NCI-H1092 treated with DMSO at 0.1 percent for 48 hours (cell line): ENCODE measurements around the gene RGS4.
"Not testable (repeated sequence)": the region's sequence is repeated elsewhere in the genome, so short reads cannot be mapped to it uniquely, and the experiment has no call there.

Experiments
- DNase-seq: peaks from one replicate; lab custom pipeline; 2025; lab: John Stamatoyannopoulos, UW

The RGS4 gene

DNA sequence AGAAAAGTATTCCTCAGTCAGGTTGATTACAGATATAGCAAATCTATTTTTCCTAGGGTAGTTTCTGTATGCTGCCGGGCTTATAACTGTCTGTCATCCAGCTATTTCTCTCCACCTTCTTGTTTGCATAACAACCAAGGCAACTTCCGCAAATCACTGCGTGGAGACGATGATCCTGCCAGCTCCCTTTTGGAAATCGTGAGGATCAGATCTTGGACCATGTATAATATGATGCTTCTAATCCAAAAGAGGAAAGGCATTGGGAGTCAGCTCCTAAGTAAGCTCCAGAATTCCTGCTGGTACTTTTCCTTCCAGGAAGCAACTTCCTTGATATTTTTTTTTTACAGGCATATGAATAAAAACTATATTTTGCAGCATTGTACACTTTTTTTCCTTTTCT is 445 bp upstream of the RGS4 start:
- DNase-seq: peak; percentile 34

DNA sequence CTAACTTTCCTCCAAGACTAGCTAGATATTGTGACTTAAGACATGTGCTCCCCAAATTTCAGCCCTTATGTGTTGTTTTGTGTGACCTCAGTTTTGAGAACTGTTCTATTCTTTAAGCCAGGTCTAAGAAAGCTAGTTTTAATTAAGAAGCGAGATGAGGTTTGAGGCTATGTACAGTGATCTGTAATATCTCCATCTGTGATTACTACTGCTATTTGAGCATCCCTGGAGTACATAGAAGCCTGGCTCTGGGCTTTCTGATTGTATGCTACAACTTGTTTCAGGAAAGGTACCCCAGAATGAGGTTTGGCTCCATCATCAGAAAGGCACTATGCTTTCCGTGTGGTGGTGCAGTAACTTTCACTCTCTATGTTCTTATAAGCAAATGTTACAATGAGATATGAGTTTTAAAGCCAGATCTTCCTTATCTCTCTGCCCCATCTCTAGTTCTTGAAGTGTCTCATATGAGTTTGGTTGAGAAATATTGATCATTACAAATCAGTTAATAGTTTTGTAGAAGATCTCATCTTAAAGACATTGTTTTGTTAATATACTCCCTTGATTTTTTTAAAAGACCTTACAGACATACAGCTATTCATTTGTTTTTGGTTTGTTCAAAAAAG is 605 bp downstream of the RGS4 start:
- DNase-seq: peak; percentile 47

DNA sequence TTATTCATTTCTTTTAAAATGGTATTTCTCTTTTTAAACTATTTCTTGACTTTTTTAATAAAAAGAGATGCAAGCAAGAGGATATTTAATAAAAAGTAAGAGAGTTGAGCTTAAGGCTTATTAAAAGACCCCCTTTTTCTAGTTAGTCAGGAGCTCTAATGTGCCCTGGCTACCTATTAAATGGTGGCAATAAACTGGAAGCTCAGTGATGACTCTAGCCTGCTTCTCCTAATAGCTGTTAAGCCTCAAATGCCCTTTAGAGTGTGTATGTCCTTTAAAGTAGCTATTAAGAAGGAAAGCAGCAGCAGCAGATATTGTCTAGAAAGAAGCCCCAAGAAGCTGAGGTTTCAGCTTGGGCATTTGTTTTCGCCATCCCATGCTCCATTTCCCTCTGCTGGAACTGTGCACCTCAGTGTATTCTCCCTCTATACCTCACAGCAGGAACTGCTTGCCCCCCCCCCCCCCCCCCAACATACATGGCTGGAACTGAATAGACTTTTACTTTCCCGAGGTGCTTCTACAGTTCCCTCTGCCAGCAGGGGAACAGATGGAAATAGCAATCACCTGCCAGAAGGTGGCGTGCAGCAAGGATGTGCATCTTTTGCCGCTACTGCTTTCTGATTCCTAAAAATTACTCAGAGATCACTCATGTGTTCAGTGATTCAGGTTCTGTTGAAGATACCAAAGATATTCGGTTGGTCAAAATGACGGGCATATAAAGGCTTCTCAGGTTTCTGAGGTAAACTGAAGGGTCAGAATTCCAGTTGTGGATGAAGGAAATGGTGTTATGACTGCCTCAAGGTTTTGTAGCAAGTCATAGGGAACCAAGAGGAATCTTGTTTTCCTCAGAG is 2.5 kb downstream of the RGS4 start:
- peak; percentile 74 for DNase-seq

DNA sequence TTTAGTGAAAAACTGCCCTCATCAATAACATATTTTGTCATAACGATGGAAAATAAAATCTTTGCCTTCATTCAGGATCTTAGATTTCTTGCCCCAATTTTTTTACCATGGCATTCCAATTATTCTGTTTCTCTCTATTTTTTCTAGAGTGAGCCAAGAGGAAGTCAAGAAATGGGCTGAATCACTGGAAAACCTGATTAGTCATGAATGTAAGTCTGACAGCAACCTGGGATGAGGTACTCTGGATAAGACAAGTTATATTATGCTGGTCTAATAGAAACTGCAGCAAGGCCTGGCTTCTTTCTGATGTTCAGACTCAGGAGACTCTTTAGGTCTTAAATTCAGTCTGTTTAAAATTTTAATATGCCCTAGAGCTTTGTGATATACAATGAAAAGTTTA is 3.5 kb downstream of the RGS4 start:
- no peak for DNase-seq

DNA sequence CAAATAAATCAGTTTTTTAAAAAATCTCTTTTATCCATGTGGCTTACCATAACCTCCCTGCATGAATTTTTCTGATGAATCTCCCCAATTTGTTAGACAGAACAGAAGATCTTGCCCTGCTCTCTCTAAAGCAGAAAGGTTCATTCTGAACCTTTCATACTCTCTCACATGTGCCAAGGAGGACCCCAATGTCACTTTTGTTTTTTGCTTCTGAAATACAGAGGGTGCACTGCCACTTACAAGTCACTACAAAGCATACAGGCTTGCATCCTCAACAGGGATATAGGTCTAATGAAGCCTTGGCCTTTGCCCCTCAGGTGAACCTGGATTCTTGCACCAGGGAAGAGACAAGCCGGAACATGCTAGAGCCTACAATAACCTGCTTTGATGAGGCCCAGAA is 4.8 kb downstream of the RGS4 start:
- no peak for DNase-seq

DNA sequence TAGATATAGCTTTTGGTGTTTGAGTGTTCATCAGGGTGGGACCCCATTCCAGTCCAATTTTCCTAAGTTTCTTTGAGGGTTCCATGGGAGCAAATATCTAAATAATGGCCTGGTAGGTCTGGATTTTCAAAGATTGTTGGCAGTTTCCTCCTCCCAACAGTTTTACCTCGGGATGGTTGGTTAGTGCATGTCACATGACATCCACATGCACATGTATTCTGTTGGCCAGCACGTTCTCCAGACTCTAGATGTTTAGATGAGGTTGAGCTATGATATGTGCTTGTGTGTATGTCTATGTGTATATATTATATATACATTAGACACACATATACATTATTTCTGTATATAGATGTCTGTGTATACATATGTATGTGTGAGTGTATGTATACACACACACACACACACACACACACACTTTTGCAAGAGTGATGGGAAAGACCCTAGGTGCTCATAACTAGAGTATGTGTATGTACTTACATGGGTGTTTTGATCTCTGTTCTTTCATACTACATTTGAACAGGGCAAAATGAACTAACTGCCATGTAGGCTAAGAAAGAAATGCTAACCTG is 5.6 kb downstream of the RGS4 start:
- DNase-seq: no peak

DNA sequence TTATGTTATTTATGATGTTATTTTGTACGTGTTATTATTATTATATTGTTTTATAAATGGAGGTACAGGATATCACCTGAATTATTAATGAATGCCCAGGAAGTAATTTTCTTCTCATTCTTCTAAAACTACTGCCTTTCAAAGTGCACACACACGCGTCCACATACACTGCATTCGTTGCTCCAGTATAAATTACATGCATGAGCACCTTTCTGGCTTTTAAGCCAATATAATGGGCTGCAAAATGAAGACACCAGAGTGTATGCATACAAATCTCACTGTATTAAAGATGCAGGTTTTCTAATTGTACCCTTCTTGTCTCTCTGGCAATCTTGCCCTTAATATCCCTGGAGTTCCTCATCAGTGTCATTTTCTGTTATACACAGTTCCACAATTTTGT is 6.9 kb downstream of the RGS4 start:
- no peak for DNase-seq

DNA sequence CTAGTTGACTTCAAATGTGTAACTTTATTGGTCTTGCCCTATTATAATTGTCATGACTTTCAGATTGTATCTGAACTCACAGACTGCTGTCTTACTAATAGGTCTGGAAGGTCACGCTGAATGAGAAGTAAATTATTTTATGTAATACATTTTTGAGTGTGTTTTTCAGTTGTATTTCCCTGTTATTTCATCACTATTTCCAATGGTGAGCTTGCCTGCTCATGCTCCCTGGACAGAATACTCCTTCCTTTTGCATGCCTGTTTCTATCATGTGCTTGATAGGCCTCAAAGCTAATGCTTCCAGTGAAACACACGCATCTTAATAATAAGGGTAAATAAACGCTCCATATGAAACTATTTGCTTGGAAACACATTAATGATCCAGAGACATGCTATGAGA is 7.3 kb downstream of the RGS4 start:
- no peak for DNase-seq

DNA sequence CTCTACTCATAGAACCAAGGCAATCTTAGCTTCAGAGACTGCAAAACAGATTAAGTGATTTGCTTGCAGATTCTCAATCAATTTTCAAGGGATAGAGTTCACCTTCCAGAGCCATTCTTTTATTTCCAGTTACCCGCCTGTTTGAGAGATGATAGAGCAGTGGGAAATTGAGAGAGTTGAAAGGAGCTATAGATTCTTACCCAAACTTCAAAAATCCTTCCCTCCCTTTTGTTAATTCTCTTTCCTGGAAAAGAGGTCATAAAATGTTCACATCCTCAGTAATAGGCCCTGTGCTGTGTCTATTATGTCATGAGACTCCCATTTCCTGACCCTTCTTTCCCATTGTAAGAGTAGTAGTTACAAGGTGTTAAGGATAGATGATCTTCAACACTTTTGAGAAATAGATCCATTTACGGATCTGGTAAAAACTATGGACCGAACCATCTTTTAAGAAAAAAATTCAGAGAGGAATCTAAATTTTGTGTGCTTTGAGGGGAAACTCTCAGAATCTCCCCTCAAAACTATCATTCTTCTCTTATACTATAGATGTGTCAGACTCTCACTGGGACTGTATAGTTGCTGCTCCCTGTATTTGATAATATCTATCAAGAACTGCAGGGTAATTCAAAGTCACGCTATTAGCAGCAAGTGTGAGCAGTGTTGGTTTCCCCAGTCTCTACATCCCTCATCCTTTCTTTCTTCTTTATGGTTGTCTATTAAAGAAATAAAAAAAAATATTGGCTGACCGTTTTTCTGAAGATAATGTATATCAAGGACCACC is 8.0 kb downstream of the RGS4 start:
- no peak for DNase-seq

DNA sequence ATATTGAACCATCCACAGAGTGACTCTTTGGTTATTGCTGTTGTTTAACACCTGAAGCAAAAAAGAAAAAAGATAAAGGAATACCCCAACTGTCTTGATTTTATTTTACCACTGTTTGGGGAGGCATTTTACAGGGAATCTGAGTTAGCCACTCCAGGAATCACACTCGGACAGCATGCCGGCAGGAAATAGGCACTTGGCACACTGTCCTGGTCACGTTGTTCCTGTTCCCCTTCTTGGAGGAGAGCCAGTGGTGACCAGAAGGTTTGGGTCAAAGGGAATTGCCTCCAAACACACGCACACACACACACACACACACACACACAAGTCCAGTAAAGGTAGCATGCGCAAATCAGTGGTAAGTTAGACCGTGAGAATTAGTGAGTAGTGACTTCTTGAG is 13.8 kb downstream of the RGS4 start:
- no peak for DNase-seq

DNA sequence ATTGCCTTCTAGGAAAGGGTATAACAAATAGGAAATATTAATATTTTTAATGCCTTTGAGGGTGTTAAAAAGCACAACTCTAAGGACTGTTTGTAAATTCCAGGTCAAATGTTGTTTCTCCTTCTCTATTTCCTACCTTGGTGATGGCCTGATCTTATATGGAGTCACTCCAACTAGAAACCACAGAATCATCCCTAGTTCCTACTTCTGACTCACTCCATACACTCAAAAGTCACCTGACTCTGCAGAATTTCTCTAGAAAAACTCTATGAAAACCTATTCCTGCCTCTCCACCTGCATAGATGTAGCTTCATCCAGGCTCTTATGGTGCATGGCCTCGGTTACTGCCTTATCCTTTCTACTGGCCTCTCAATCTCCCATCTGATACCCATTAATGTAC is 14.5 kb downstream of the RGS4 start:
- DNase-seq: no peak

DNA sequence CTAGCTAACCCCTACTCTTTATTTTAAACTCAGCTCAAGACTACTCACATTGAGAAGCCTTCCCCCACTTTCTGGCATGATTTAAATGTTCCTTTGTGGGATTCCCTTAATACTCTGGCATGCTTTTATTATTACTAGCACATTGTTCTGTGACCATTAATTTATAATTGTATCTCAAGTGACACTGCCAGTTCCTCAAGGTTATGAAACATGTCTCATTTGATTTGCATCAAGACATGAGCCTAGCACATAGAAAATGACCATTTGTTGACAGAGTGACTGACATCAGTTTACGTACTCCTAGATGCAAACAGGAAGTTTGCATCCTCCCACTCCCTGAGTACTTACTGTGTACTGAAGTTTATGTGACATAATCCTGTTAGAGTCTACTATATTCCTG is 15.2 kb downstream of the RGS4 start:
- no peak for DNase-seq

DNA sequence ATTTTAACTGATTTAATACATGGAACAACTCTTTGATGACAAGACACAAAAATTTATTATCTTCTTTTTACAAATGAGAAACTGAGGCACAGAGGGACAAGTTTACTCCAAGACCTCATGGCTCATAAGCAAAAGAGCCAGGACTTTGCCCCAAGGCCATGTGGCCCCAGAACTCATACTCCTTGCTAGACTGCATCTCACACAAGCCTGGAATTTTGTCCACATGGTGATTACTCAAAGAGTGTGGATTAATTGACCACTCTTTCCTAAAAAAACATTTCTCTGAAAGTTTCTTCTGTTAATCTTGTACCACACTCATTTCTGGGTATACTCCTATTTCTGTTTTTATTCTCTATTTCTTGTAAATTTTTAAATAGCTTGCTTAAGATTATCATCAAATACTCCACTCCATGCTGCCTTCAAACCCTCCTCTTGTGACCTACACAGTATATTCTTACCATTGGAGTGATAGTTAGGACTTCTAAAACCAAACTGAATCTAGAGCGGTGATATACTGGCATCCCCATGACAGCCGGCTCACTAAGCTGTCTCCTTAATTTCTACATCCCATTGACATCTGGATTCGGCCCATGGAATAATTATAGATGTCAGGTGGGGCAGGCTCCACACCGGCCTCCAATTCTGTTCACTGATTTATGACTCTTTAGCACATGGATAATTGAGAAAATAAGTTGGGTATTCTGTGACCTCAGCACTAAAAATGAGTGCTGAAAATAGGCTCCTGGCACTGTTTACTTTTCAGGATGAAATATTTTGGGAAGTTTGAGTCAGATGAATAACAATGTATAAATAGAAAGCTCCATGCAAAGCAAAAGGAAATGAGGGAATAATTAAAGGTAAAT is 16.1 kb downstream of the RGS4 start:
- no peak for DNase-seq

DNA sequence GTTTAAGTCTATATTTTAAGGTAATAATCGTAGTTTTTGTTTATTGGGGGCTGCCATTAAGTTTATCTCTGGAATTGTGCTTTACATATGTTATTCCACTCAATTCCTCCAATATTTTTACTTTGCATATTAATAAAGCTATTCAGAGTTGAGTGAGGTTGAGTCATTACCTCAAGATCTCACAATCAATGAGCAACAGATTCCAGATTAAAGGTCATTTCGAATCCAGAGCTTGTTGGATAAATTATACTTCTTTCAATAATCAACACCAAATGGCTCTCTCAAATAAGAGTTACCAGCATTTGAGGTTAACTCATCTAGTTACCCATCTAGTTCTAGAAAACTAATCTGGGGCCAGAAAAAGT is 16.7 kb downstream of the RGS4 start:
- DNase-seq: no peak

DNA sequence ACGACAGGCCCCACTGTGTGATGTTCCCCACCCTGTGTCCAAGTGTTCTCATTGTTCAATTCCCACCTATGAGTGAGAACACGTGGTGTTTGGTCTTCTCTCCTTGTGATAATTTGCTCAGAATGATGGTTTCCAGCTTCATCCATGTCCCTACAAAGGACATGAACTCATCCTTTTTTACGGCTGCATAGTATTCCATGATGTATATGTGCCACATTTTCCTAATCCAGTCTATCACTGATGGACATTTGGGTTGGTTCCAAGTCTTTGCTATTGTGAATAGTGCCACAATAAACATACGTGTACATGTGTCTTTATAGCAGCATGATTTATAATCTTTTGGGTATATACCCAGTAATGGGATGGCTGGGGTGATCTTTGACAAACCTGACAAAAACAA is 20.0 kb downstream of the RGS4 start:
- DNase-seq: not testable (repeated sequence)

DNA sequence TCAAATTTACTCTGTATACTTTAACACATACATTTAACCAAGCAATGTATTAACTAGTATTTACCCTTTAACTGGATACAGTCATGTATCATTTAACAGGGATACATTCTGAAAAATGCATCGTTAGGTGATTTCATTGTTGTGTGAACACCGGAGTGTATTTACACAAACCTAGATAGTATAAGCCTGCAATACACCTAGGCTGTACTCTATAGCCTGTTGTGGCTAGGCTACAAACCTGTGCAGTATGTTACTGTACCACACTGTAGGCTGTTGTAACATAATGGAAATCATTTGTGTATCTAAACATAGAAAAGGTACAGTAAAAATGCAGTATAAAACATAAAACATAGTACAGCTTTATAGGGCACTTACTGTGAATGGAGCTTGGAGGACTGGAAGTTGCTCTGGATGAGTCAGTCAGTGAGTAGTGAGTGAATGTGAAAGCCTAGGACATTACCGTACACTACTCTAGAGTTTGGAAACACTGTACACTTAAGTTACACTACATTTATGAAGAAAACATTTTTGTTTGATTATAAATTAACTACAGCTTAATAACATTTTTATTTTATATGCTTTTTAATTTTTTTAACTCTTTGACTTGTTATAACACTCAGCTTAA is 21.3 kb downstream of the RGS4 start:
- no peak for DNase-seq

DNA sequence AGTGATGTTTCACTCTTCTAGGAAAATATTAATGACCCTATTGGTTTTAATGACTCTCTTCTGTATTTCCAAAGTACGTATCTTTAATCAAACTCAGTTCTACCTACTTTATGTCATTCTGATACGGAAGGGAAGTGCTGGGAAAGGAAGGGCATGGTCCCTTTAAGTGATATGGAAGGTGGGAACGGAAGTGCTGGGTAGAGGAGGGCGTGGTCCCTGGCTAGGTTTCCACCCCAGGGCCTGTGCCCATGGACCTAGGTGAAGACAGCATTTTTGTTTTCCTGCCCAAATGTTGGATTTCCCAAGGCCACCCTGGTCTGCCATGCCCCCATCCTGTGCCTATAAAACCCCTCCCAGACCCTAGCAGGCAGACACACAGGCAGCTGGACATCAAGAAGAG is 24.0 kb downstream of the RGS4 start:
- DNase-seq: no peak

DNA sequence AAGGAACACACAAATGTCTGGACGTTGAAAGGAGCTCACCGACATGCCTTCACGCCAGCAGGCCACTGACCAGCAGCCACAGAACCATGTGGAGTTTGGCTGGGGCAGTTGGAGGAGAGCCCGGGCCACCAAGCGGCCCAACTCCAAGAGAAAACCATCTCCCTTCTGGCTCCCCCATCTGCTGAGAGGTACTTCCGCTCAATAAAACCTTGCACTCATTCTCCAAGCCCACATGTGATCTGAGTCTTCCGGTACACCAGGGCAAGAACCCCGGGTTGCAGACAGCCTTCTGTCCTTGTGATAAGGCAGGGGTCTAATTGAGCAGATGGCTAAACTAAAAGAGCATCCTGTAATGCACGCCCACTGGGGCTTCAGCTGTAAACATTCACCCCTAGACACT is 24.4 kb downstream of the RGS4 start:
- DNase-seq: no peak

DNA sequence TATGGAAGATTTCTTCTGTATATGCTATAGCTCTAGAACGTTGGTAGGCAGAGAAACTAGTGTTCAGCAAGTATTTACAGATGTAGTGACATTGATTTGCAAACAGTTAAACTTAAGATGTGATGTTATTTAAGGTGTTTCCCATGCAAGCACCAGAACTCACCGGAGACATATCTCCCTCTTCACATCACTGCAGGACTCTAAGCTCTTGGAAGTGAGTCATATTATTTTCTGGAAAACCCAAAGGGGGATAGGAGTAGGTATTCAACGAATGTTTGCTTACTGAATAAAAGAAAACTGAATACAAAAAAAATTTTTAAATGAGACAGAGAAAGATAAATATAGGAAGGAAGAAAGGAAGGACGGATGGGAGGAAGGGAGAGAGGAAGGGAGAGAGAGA is 25.0 kb downstream of the RGS4 start:
- no peak for DNase-seq

DNA sequence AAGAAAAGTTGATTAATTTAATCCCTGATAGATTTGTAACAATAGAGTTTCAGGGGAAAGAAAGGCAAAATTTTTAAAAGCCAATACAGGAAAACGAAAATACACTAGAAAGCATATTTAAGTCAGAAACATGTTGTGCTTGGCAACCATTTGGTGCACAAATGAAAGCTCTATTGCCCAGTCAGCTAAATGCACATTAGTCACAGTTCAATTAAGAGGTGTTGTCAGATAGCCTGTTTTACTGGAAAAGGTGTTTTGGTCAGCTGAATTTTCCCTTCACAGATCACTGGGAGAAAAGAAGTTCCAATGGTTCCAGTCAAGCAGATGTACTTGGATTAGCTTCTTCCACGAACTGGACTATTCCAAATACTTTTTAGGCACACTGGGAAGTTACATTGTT is 25.4 kb downstream of the RGS4 start:
- DNase-seq: no peak

DNA sequence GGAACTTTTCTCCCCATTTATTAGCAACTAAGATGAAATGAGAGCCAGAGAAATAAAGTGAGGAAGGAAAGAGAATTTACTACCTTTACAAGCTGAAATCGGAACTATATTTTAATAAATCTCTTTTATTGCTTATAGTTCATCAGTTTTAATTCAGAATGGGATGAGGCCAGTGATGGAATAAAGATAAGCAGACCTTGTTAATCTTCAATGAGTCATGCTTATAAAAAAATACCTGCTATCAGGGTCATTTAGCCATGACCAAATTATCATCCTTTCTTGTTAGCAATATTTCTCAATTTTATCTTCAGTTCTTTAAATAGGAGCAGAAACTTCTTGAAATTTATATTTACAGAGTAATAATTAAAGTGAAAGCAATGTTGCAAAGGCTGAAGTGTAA is 26.1 kb downstream of the RGS4 start:
- DNase-seq: no peak
